HS-5 (cell line): Measurements from ENCODE around the gene ELMO3.

Experiments used
- DNase-seq: peaks from one replicate; pipeline ENCODE4 v3.0.0-alpha.2; 2012; ENCODE audit warnings: low read depth

The ELMO3 gene

GRCh38 chr16:67226295-67226803 is 27.4 kb downstream of the ELMO3 start:
- no peak for DNase-seq

GRCh38 chr16:67226804-67227566 is 28.1 kb downstream of the ELMO3 start, which contains the start of gene TMEM208:
TMEM208 (plus strand) TSS chr16:67227130; CDS start chr16:67227219, 89 bp downstream.
- DNase-seq = peak; percentile 94

GRCh38 chr16:67227567-67227921 is 28.6 kb downstream of the ELMO3 start:
- DNase-seq = no peak

- DNase-seq = no peak
These were observed 29.3 kb downstream of the ELMO3 start for GRCh38 chr16:67228034-67228785.

GRCh38 chr16:67228905-67229304 is 30.0 kb downstream of the ELMO3 start:
- DNase-seq = no peak

GRCh38 chr16:67229906-67230808 is 31.2 kb downstream of the ELMO3 start:
- no peak for DNase-seq

GRCh38 chr16:67230809-67231660 is 32.1 kb downstream of the ELMO3 start:
- DNase-seq = no peak

GRCh38 chr16:67233596-67233995 is 34.7 kb downstream of the ELMO3 start:
- no peak for DNase-seq

GRCh38 chr16:67234180-67234597 is 35.3 kb downstream of the ELMO3 start:
- DNase-seq = no peak

GRCh38 chr16:67235816-67236562 is 37.1 kb downstream of the ELMO3 start:
- DNase-seq = no peak

- DNase-seq = no peak
These were observed 37.8 kb downstream of the ELMO3 start for GRCh38 chr16:67236563-67237395.

GRCh38 chr16:67237396-67238277 is 38.7 kb downstream of the ELMO3 start:
- no peak for DNase-seq

- DNase-seq = no peak
These were observed 39.3 kb downstream of the ELMO3 start for GRCh38 chr16:67238278-67238575.

- no peak for DNase-seq
These were observed 40.0 kb downstream of the ELMO3 start for GRCh38 chr16:67238806-67239470.

- no peak for DNase-seq
These were observed 41.6 kb downstream of the ELMO3 start for GRCh38 chr16:67240506-67240905.

- peak; percentile 64 for DNase-seq
These were observed 42.3 kb downstream of the ELMO3 start for GRCh38 chr16:67241008-67241900.

GRCh38 chr16:67242138-67242730 is 43.3 kb downstream of the ELMO3 start:
- no peak for DNase-seq
